HCT116 (cell line): Measurements from ENCODE around the gene SLC17A5. TPM values are rescaled to one million over a fixed set of nuclear protein-coding genes. Genes with fewer than 3 reads are reported as not detected.
A peak's percentile ranks its signal among the peaks of the same experiment; 100 is the strongest.

ENCODE experiments used
- ATAC-seq: fragments of 200-7000 bp; cut with Tn5 transposase; 2 replicates; pipeline ENCODE4 v1.9.1; 2020; ENCODE audit warnings: mild to moderate bottlenecking, moderate library complexity
- BruUV-seq: library from RNA; stranded (reverse); fragments of 400-500 nt; replicated peaks from 2 replicates; lab custom pipeline; 2021; lab: Mats Ljungman, UMichigan
- CTCF ChIA-PET: fragments of 300-600 bp; sonication (Branson Sonifier 250); formaldehyde crosslinking; loops from one replicate; lab custom pipeline; 2021; ENCODE audit warnings: antibody characterized with exemption; lab: Charles Lee
- POLR2A ChIA-PET: fragments of 300-600, 350-600 bp; sonication (Branson Sonifier 250); formaldehyde crosslinking; loops from one replicate; lab custom pipeline; 2021; ENCODE audit warnings: antibody characterized with exemption; lab: Charles Lee
- RAD21 ChIA-PET, 2 experiments: fragments of 300-600 bp; sonication (Branson Sonifier 250); formaldehyde crosslinking; loops; one replicate each; lab custom pipeline; 2023; ENCODE audit warnings: low total read pairs in 2 of 2; ENCODE audit not compliant: uncharacterized antibody in 2 of 2, unreplicated experiment in 2 of 2, low non-redundant PET in 1 of 2; lab: Charles Lee
- DNase-seq: peaks from one replicate; pipeline ENCODE4 v3.0.0-alpha.2; 2010; ENCODE audit warnings: low read depth, low spot score
- H2AFZ ChIP-seq: fragments of 200-600 bp; shearing (Covaris generic), sonication (generic); 2 replicates; pipeline ENCODE4 v1.6.1; 2017; ENCODE audit warnings: low read depth, mixed run types, mixed read lengths, antibody characterized with exemption, low read length; ENCODE audit not compliant: poor library complexity, severe bottlenecking
- H3K27ac ChIP-seq: 2 replicates; pipeline ENCODE4 v1.5.1; 2012; ENCODE audit warnings: low read depth, low read length
- H3K27me3 ChIP-seq: fragments of 200-600 bp; sonication (generic); 2 replicates; pipeline ENCODE4 v1.6.1; 2016; ENCODE audit warnings: mixed run types, low read length, mixed read lengths; ENCODE audit not compliant: insufficient read depth
- H3K36me3 ChIP-seq, 2 experiments: fragments of 200-500 bp in 1 of 2; fragments of 200-600 bp in 1 of 2; sonication (Bioruptor generic) in 1 of 2; sonication (generic) in 1 of 2; 2 replicates each; pipeline versions ENCODE4 v1.5.1 to v1.6.1; 2014 to 2016; ENCODE audit warnings: low read length in 2 of 2, inconsistent platforms in 1 of 2, mixed read lengths in 1 of 2, mixed run types in 1 of 2; ENCODE audit not compliant: insufficient read depth in 2 of 2, control insufficient read depth in 1 of 2
- H3K4me1 ChIP-seq, 2 experiments: fragments of 200-600 bp in 1 of 2; sonication (generic) in 1 of 2; 2 replicates each; pipeline versions ENCODE4 v1.5.1 to v1.6.1; 2012 to 2017; ENCODE audit warnings: low read length in 2 of 2, inconsistent platforms in 1 of 2, mild to moderate bottlenecking in 1 of 2, mixed read lengths in 1 of 2, mixed run types in 1 of 2, moderate library complexity in 1 of 2; ENCODE audit not compliant: insufficient read depth in 2 of 2, control insufficient read depth in 1 of 2
- H3K4me2 ChIP-seq: fragments of 200-600 bp; sonication (generic); 2 replicates; pipeline ENCODE4 v1.6.1; 2017; ENCODE audit warnings: mixed run types, low read length, mixed read lengths
- H3K4me3 ChIP-seq, 2 experiments: fragments of 200-600 bp in 1 of 2; sonication (generic) in 1 of 2; replicated peaks in 1 of 2; 2 replicates each; pipeline ENCODE4 v1.5.1; 2011 to 2016; ENCODE audit warnings: low read length in 2 of 2, control low read depth in 1 of 2, low read depth in 1 of 2, mild to moderate bottlenecking in 1 of 2, mixed read lengths in 1 of 2, mixed run types in 1 of 2
- H3K79me2 ChIP-seq: fragments of 200-600 bp; sonication (generic); 2 replicates; pipeline ENCODE4 v1.6.1; 2017; ENCODE audit warnings: mild to moderate bottlenecking, mixed run types, low read length, moderate library complexity, mixed read lengths; ENCODE audit not compliant: insufficient read depth
- H3K9ac ChIP-seq: fragments of 200-600 bp; sonication (generic); 2 replicates; pipeline ENCODE4 v1.6.1; 2016; ENCODE audit warnings: low read length, mixed read lengths
- H3K9me2 ChIP-seq: fragments of 200-600 bp; sonication (generic), shearing (Covaris generic); 2 replicates; pipeline ENCODE4 v1.6.1; 2017; ENCODE audit warnings: mixed run types, mild to moderate bottlenecking, moderate library complexity; ENCODE audit not compliant: insufficient read depth
- H3K9me3 ChIP-seq, 2 experiments: fragments of 200-500 bp in 1 of 2; fragments of 200-600 bp in 1 of 2; sonication (Bioruptor generic) in 1 of 2; sonication (generic) in 1 of 2; 2 replicates each; pipeline ENCODE4 v1.6.1; 2014 to 2017; ENCODE audit warnings: low read length in 2 of 2, mixed read lengths in 2 of 2, inconsistent platforms in 1 of 2, low read depth in 1 of 2, mild to moderate bottlenecking in 1 of 2, mixed run types in 1 of 2, moderate library complexity in 1 of 2; ENCODE audit not compliant: control insufficient read depth in 1 of 2, insufficient read depth in 1 of 2
- H4K20me1 ChIP-seq: fragments of 200-600 bp; sonication (generic), shearing (Covaris generic); 2 replicates; pipeline ENCODE4 v1.6.1; 2017; ENCODE audit warnings: mixed run types, mild to moderate bottlenecking, moderate library complexity; ENCODE audit not compliant: insufficient read depth
- CTCF ChIP-seq, 3 experiments: fragments of 200-600 bp in 1 of 3; sonication (generic) in 1 of 3; IDR thresholded peaks in 2 of 3; conservative IDR thresholded peaks in 1 of 3; 2 replicates each; pipeline ENCODE4 v1.5.1; 2012 to 2017; ENCODE audit warnings: low read depth in 2 of 3, low read length in 2 of 3, antibody characterized with exemption in 1 of 3, borderline replicate concordance in 1 of 3, control low read depth in 1 of 3, mild to moderate bottlenecking in 1 of 3, mixed read lengths in 1 of 3, mixed run types in 1 of 3, moderate library complexity in 1 of 3; ENCODE audit not compliant: insufficient read depth in 1 of 3
- MAX ChIP-seq: IDR thresholded peaks from 2 replicates; pipeline ENCODE4 v1.6.1; 2012
- RAD21 ChIP-seq: IDR thresholded peaks from 2 replicates; pipeline ENCODE4 v1.6.1; 2012; ENCODE audit warnings: low read depth, mild to moderate bottlenecking
- ZFX ChIP-seq: fragments of 450-650 bp; IDR thresholded peaks from 2 replicates; pipeline ENCODE4 v1.6.1; 2017
- intact Hi-C: fragments of 100-400 bp; cut with micrococcal nuclease; formaldehyde crosslinking; loops from 2 replicates; pipeline ENCODE4 v1.10.0; 2022
- total RNA-seq: library from RNA; stranded (reverse); gene quantifications from one replicate; pipeline ENCODE4 v1.2.1, GENCODE V29; 2021; ENCODE audit not compliant: unreplicated experiment

The SLC17A5 gene
- total RNA-seq, 1 experiment from 2014 or later: 17.0 TPM

GRCh38 chr6:73610444-73611275 is 43.1 kb downstream of the SLC17A5 start:
- RAD21 ChIA-PET: interaction anchor here in 1 of 2 experiments (1.0 kb wide), 1 partner anchor 89 kb away, joined by 3 read pairs; no protein-coding TSS in a partner anchor
- ATAC-seq (peak; percentile 73), DNase-seq (peak; percentile 18)
- no peaks in the 10 kb centered on the region for H3K79me2 ChIP-seq
- peak; percentile 86 for TF ChIP-seq RAD21
- peak; percentile 40 to 69 (median 60) for TF ChIP-seq CTCF (IDR thresholded peaks at IDR 0.05 in 2 of 3, conservative IDR thresholded peaks at IDR 0.05 in 1 of 3; ENCODE audit: borderline replicate concordance in 1 of 3, insufficient read depth in 1 of 3, low read depth in 2 of 3, low read length in 2 of 3)
- TF ChIP-seq MAX: no peak
- no peak for TF ChIP-seq ZFX
- POLR2A ChIA-PET: interaction anchor here (1.5 to 3.6 kb wide), 2 partner anchors 90 to 97 kb away, joined by 5 to 26 read pairs; no protein-coding TSS in a partner anchor
- H3K4me2 ChIP-seq: no peak overlapping the region
- no peak overlapping the region for H3K9ac ChIP-seq
- H3K9me2 ChIP-seq: no peaks in the 10 kb centered on the region
- intact Hi-C loops: loop anchor here (1.0 to 10.0 kb wide), 3 partner anchors 89 to 326 kb away; partner anchors contain the start of gene EEF1A1
- no peak overlapping the region for H2AFZ ChIP-seq
- peak overlapping the region; percentile 11; the same call in 1 of the 2 replicates for H3K27ac ChIP-seq
- no peaks in the 10 kb centered on the region for H3K27me3 ChIP-seq
- CTCF ChIA-PET: interaction anchor here (0.7 to 1.8 kb wide), 10 partner anchors 12 to 325 kb away, joined by 3 to 8 read pairs (median 3); no protein-coding TSS in a partner anchor
- no peaks in the 10 kb centered on the region for H3K9me3 ChIP-seq
- BruUV-seq: no TSS peak
- peaks cover 5 to 20% of the 10 kb centered on the region in 2 experiments for H3K36me3 ChIP-seq
- H3K4me1 ChIP-seq: peaks cover 0 to 9% of the 10 kb centered on the region in 2 experiments; a peak in 1 of 4 replicates
- no peaks in the 10 kb centered on the region for H4K20me1 ChIP-seq
- H3K4me3 ChIP-seq: no peak overlapping the region
